Esophagus mucosa (tissue), 1 donor: ENCODE results near the gene ITIH2. TPM values are rescaled to one million over a fixed set of nuclear protein-coding genes. Genes with fewer than 3 reads are reported as not detected.
A peak's percentile ranks its signal among the peaks of the same experiment; 100 is the strongest.
"Not testable (repeated sequence)": the region's sequence is repeated elsewhere in the genome, so short reads cannot be mapped to it uniquely, and the experiment has no call there.

Experiments
- ATAC-seq: fragments of 200-7000 bp; cut with Tn5 transposase; one replicate; pipeline ENCODE4 v1.9.1; 2020
- total RNA-seq: library from RNA; stranded (reverse); gene quantifications from one replicate; pipeline ENCODE4 v1.2.4, GENCODE V29; 2023
- donor health status: DM: yes; HTN: yes; CAD: no.

ITIH2 gene, protein sequence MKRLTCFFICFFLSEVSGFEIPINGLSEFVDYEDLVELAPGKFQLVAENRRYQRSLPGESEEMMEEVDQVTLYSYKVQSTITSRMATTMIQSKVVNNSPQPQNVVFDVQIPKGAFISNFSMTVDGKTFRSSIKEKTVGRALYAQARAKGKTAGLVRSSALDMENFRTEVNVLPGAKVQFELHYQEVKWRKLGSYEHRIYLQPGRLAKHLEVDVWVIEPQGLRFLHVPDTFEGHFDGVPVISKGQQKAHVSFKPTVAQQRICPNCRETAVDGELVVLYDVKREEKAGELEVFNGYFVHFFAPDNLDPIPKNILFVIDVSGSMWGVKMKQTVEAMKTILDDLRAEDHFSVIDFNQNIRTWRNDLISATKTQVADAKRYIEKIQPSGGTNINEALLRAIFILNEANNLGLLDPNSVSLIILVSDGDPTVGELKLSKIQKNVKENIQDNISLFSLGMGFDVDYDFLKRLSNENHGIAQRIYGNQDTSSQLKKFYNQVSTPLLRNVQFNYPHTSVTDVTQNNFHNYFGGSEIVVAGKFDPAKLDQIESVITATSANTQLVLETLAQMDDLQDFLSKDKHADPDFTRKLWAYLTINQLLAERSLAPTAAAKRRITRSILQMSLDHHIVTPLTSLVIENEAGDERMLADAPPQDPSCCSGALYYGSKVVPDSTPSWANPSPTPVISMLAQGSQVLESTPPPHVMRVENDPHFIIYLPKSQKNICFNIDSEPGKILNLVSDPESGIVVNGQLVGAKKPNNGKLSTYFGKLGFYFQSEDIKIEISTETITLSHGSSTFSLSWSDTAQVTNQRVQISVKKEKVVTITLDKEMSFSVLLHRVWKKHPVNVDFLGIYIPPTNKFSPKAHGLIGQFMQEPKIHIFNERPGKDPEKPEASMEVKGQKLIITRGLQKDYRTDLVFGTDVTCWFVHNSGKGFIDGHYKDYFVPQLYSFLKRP
- total RNA-seq = not detected

DNA sequence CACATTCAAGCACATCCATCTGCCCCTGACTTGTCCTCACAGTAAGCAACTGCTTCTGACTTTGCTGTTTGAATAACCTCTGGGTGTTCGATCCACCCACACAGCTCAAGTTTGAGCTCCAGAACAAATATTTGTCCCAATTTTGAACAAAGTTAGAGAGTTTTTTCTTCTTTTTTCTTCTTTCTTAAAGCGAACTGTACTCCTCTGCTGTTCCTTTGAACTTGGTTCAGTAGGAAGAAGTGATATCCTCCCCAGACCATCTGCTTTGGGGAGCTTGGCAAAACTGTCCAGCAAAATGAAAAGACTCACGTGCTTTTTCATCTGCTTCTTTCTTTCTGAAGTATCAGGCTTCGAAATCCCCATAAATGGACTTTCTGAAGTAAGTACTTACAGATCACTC, at the start of gene ITIH2:
Gene ITIH2, plus strand, starts transcription at position 177 of the 400 bp plus-strand sequence. Its CDS starts 119 bp downstream, at position 296.
- no peak for ATAC-seq

DNA sequence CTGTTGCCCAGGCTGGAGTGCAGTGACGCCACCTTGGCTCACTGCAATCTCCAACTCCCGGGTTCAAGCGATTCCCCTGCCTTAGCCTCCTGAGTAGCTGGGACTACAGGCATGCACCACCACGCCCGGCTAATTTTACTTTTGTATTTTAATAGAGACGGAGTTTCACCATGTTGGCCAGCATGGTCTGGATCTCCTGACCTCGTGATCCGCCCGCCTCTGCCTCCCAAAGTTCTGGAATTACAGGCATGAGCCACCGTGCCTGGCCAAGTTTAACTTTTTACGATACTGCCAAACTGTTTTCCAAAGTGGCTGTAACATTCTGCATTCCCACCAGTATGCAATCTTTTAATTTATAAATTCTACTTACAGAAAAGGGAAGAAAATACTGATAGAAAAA, 46.0 kb upstream of the ITIH2 start:
- not testable (repeated sequence) for ATAC-seq

DNA sequence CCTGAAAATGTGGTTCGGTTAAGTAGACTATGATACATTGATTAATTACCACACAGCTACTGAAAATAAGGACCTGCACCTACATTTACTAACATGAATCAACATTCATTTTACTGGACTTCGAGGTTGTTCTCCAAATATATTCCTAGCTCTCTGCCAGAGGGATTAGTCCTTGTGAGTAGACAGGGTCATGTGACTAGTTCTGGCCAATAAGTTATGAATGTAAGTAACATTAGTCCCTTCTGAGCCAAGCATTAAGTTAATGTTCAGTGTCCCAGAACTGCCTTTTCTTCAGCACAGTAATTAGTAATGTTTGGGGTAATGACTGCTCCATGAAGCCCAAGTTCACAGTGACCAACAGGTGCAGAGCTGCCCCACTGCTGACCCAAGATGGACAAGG, 45.6 kb upstream of the ITIH2 start:
- ATAC-seq = no peak

DNA sequence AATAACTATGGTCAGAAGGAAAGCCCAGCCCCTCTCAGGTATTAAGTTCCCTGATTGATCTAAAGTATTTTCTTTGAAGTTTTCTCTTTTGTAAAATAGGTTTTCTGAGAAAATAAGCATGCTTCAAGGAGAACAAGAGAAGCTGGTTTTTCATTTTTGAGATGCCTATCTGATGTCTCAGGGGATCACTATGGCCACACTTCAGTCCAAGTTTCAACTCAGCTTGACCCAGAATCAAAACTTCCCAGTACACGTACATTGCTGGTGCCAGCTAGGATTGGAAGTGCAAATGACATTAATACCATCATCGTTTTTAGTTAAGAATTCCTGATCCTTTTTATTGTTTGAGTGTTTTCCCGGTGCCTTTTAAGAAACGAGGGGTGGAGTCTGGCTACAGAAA, 43.6 kb upstream of the ITIH2 start:
- ATAC-seq = no peak

DNA sequence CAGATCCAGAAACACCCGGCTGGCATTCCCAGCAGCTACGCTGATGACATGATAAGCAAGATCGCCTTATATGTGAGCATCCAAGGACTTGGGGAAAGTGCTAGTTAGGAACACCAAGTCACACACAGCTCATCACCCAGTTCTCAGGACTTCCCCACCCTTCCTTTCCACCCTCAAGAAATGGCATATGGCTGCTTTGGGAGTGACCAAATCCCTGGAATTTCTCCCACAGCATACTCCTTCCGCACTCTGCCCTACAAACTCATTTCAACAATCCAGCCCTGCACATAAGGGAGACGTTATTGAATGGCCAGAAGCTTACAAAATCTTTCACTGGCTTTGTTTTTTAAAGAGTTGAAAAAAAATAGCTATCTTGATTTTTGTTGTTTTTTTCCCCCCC, 40.6 kb upstream of the ITIH2 start:
- no peak for ATAC-seq

DNA sequence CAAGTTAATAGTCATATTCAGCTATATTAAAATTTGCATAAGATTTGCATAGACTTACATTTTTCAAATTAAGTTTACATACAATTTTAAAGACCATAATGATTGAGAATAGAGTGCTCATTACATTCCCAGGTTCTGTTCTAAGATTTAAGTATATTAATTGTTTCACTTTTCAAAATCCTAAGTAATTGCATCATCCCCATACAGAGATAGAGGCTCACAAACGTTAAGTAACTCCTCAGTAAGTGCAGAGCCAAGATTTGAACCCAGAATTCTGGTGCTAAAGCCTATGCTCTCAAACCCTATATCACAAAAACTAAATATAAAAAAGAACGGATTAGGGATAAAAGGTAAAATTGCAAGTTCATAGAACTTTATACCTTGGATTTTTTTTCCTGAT, 38.4 kb upstream of the ITIH2 start:
- no peak for ATAC-seq

DNA sequence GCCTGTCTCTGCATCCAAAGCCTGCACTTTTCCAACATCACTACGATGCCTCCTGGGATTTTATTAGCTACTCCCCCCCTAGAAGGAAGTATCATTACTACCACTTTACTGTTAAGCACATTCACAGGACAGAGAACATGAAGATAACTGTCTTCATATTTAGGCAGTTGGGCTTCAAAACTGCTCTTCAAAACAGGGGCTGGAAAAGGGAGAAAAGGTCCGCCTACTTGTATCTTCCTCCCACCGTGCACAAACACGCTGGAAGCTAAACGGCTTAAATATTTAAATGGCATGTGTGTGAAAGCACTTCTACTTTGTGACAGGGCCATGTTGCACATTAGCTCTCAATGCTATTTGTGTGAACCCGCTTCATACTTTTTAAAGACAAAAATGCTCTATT, 37.3 kb upstream of the ITIH2 start:
- ATAC-seq = no peak

DNA sequence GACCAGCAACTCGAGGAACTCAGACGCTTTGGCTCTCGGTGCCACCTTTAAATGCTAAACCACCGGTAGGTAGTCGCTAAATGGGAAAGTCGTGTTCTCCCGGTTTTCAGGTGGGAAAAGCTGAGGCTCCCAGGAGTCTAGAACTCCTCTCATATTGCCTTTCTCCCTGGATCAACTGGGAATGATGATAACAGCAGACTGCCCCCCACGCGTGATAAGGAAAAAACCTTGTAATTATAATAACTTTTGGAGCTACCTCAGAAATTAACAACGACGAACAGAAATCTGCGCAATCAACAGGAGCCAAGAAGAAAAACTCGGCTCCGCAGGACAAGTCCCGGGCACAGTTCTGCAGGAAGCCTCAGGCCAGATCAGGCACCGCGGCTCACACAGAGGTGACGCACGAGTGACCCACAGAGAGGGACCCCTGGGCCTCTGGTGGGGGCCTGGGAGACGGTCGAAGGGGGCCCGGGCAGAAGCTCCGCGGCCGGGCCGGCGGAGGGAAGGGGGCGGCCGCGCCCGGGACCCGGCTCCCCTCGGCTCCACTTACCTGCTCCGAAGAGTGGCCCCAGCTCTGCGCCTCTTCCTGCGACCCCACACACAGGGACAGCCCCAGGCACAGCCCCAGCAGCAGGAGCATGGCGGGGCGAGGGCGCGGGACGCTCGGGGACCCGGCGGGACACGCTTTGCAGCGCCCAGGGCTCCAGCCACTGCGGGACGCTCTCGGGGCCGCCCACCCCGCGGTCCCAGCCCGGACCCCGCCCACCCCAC, 36.7 kb upstream of the ITIH2 start, which contains the start of gene ITIH5:
Gene ITIH5, minus strand, starts transcription at position 714 of the 771 bp plus-strand sequence. Its CDS starts 74 bp downstream, at position 640.
- peak; percentile 31 for ATAC-seq

DNA sequence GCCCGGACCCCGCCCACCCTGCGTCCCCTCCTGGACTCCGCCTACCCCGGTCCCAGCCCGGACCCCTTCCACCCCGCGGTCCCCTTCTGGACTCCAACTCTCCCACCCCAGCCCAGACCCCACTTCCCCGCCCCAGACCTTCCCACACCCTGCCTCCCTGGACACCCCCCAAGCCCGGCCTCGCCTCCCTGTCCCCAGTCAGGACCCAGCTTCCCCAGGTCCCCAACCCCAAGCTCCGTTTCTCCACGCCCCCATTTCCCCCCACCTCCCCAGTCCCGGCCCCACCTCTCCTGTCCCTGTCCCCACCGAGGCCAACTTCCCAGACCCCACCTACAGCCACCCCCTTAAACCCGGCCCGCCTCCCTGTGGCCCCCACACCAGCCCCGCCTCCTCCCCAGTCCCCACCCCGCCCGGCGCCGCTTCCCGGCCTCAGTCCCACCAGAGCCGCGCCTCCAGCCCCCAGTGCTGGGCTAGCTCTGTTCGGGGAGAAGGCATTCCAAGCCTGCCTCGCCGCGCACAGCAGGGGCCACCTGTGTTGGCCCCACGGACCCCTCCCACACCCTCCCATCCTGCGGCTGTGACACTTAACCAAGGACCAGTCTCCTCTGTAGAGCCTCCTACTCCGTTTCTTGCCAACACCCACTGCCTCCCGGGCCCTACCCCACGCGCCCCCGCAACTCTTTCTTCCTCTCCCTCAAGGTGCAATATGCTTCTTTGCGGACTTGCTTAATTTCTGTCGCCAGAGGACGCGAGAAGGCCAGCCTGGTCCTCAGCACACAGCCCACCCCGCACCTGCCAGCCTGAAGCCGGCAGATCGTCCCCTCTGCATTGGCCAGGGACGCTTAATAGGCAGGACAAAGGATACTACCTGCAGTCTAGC, 35.6 kb upstream of the ITIH2 start:
- peak; percentile 36 for ATAC-seq

DNA sequence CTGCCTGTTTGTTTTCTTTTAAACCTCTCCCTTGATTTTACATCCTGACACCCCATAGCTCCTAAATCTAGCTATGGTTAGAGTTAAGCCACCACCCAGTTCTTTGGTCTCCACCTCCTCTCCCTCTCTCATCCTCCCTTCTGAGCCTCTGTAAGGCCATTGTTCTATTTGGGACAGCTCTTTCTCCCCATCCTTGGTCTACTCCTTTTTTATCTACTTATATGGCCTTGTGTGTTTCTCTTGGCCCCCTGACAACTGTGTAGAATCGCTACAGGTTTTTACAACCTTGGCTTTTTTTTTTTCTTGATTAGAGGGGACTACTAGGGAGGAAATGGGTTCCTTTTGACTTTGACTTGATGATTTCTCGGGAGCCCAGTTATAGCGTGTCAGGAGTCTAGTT, 33.0 kb upstream of the ITIH2 start:
- no peak for ATAC-seq

DNA sequence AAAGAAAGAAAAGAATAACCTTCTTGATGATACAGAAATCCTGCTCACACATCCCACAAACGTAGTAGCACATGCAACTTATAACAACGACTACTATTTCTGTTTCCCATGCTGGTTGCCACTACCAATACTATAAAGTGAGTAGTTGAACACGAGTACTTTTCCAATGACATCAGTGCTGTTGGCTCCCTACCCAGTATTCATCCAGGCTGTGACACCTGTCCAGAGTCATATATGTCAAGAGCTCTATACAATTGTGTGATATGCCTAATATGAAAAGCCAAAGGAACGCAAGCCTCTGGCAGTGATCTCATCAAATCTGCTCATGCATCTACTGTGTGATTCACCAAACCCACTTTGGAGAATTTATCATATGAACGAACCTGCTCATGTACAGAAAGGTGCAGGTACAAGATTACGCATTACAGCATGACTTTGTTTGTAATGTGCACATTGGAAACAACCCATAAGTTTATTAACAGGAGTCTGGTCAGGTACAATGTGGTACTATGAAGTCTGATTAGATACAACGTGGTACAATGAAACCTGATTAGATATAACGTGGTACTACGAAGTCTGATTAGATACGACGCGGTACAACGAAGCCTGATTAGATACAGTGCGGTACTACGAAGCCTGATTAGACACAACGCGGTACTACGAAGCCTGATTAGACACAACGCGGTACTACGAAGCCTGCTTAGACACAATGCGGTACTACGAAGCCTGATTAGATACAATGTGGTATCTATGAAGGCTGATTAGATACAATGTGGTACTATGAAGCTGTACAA, 30.6 kb upstream of the ITIH2 start:
- ATAC-seq = no peak

DNA sequence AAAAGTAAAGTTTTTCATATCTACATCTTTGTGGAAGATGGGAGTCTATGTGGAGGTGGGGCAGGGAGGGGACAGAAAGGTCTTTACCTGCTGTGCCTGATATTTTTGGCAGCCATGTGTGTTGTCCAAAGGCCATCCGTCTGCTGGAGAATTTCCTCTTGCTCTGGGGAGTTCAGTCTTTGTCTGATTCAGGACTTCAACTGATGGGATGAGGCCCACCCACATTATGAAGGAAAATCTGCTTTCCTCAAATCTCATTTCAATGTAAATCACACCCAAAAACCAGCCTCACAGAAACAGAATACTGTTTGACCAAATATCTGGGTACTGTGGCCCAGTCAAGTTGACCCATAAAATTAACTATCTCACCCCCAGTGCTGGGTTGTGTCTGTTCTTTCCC, 23.9 kb upstream of the ITIH2 start:
- no peak for ATAC-seq

DNA sequence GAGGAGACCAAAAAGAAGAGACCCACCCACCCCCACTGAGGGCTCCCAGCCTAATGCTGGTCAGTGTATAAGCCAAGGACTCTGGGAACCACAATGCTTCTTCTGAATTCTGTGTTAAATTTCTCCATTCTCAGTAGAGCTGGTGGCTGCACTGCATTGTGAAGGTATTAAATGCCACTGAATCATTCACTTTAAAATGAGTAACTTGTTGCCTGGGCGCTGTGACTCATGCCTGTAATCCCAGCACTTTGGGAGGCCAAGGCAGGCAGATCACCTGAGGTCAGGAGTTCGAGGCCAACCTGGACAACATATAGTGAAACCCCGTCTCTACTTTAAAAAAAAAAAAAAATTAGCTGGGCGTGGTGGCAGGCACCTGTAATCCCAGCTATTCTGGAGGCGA, 23.0 kb upstream of the ITIH2 start:
- ATAC-seq = peak; percentile 50

DNA sequence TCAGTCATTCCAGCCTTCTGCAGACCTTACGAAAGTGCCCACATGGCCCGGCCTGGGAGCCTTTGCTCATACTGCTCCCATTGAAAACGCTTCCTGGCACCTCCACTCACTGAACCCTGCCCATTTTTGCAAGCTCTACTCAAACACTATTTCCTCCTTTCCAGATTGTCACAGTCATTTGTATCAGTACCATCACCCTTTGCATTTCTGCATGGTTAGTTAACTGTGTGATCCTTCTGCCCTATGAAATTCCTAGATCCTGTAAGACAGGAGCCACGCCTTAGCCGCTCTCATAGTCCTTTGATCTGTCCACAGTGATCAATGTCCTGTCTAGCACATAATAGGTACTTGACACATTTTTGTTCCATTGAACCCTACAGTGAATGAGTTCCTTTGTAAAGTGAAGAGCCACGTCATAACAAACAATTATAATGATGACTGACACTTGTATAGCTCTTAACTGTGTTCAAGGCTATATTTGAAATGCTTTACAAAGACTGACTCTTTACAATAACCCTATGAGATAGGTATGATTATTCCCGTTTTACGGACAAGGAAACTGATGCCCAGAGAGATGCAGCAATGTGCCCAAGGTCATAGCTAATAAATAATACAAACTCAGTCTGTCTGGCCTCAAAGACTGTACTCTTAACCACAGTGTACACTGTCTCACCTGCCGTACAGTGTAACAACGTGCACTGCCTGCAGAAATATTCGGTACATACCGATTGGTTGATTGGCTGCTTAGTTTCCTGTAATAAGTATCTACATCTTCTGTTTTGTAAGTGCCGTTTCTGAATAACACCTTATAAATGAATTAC, 16.6 kb upstream of the ITIH2 start:
- ATAC-seq = peak; percentile 88

DNA sequence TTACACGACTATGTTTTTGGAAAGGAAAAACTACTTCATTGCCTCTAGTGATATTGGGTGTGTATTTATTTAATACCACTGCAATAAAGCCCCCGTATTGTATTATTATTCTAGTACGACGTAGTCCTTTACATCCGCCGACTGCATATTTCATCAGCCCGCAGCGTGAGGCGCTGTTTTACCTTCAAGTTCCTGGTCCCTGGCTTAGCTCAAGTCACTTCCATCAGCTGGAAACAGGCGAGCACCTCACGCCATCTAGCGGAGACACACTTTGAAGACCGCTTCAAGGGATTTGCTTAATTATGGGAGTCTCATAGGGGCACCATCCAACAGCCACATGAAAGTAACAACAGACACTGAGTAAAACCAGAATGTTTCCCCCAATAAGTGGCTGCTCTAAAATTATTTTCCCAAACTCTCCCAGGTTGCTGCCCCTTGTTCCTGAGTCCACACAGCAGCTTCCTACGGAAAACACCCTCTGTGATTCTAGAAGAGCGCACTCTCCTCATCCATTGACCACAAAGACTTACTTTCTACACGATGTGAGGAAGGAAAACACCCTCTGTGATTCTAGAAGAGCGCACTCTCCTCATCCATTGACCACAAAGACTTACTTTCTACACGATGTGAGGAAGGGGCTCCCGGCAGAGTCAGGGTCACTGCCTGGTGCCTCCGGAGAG, 15.7 kb upstream of the ITIH2 start:
- ATAC-seq = peak; percentile 91

DNA sequence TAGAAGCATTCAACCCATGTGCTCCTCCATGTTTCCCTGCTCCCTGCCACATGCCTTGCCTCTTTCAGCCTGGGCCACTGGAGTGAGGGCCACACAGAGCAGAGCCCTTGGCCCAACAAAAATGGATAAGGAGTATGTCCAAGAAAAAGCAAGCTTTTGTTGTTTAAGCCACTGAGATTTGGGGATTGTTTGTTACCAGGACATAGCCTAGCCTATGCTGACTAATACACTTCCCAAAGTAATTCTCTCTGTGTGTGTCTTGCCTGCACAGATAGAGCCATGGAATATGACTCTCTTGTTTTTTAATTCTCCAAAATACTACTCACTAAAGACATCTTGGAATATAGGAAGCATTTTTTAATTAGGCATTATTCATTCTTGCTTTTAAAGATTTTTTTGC, 13.5 kb upstream of the ITIH2 start:
- ATAC-seq = no peak

DNA sequence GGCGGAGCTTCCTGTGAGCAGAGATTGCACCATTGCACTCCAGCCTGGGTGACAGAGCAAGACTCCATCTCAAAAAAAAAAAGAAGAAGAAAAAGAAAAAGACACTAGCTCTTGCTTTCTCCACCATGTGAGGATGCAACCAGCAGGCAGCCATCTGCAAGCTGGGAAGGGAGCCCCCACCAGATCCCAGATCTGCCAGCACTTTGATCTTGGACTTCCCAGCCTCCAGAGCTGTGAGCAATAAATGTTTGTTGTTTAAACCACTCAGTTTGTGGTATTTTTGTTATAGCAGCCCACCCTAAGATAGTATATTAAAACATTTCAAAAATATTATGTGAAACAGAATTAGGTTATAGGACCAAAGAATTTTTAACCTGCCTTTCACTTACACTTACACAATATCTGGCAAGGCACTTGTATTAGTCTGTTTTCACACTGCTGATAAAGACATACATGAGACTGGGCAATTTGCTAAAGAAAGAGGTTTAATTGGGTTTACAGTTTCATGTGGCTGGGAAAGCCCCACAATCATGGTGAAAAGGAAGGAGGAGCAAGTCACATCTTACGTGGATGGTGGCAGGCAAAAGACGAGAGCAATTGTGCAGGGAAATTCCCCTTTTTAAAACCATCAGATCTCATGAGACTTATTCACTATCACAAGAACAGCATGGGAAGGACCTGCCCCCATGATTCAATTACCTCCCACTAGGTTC, 12.1 kb upstream of the ITIH2 start:
- ATAC-seq = not testable (repeated sequence)

DNA sequence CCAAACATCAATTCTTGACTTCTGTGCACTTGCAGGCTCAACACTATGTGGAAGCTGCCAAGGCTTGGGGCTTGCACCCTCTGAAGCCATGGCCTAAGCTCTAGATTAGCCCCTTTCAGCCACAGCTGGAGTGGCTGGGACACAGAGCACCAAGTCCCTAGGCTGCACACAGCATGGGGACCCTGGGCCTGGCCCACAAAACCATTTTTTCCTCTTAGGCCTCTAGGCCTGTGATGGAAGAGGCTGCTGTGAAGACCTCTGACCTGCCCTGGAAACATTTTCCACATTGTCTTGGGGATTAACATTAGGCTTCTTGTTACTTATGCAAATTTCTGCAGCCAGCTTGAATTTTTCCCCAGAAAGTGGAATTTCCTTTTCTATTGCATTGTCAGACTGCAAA, 10.7 kb upstream of the ITIH2 start:
- not testable (repeated sequence) for ATAC-seq

DNA sequence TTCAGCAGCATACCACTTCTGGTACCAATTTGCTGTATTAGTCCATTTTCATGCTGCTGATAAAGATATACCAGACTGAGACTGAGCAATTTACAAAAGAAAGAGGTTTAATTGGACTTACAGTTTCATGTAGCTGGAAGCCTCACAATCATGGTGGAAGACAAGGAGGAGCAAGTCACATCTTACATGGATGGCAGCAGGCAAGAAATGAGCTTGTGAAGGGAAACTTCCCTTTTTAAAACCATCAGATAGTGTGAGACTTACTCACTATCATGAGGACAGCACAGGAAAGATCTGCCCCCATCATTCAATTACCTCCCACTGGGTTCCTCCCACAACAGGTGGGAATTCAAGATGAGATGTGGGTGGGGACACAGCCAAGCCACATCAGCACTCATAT, 9.9 kb upstream of the ITIH2 start:
- ATAC-seq = not testable (repeated sequence)
